Mammary epithelial cell (primary cell): ENCODE data around the gene GPX4.

Experiments
- EZH2 ChIP-seq: IDR thresholded peaks from 2 replicates; pipeline ENCODE4 v1.6.1; 2012; ENCODE audit warnings: low read length, inconsistent platforms, borderline replicate concordance
- TF ChIP-seq, protein P1 (sequence below), 2 donors: IDR thresholded peaks in 1 of 2; conservative IDR thresholded peaks in 1 of 2; 2 replicates each; pipeline ENCODE4 v1.5.1; 2011 to 2012; ENCODE audit warnings: inconsistent platforms in 2 of 2, low read length in 2 of 2, mild to moderate bottlenecking in 2 of 2, control low read depth in 1 of 2, low read depth in 1 of 2; ENCODE audit not compliant: insufficient read depth in 1 of 2; ENCODE audit errors: extremely low read depth in 1 of 2

DNA sequence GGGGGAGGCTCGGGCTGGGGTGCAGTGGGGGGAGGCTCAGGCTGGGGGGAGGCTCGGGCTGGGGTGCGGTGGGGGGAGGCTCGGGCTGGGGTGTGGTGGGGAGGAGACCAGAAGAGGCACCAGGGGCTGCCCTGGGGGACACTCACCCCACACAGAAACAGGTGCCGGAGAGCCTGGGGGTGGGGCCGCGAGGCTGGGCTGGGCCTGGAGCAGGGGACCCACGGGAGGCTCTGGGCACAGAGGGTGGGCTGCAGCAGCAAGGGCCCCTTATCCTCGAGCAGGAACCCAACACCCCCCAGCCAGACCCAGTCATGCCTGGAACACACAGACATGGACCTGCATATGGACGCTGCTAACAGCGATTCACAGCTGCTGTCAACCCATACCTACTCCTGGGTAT, 34.3 kb downstream of the GPX4 start:
- TF ChIP-seq, protein P1, sequence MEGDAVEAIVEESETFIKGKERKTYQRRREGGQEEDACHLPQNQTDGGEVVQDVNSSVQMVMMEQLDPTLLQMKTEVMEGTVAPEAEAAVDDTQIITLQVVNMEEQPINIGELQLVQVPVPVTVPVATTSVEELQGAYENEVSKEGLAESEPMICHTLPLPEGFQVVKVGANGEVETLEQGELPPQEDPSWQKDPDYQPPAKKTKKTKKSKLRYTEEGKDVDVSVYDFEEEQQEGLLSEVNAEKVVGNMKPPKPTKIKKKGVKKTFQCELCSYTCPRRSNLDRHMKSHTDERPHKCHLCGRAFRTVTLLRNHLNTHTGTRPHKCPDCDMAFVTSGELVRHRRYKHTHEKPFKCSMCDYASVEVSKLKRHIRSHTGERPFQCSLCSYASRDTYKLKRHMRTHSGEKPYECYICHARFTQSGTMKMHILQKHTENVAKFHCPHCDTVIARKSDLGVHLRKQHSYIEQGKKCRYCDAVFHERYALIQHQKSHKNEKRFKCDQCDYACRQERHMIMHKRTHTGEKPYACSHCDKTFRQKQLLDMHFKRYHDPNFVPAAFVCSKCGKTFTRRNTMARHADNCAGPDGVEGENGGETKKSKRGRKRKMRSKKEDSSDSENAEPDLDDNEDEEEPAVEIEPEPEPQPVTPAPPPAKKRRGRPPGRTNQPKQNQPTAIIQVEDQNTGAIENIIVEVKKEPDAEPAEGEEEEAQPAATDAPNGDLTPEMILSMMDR (conservative IDR thresholded peaks at IDR 0.05 in 1 of 2, IDR thresholded peaks at IDR 0.05 in 1 of 2; ENCODE audit: extremely low read depth in 1 of 2, insufficient read depth in 1 of 2, low read depth in 1 of 2, low read length in 2 of 2) = no peak
- no peak for TF ChIP-seq EZH2
